ENCODE data around the gene ETFA.

The ETFA gene

GRCh38 chr15:76344893-76345582, 33.8 kb upstream of the ETFA start:
- DNase-seq (ENCODE audit: low read depth): no peak
- no peak overlapping the region for H3K4me3 ChIP-seq (ENCODE audit: low read length)
- TF ChIP-seq, protein P1, sequence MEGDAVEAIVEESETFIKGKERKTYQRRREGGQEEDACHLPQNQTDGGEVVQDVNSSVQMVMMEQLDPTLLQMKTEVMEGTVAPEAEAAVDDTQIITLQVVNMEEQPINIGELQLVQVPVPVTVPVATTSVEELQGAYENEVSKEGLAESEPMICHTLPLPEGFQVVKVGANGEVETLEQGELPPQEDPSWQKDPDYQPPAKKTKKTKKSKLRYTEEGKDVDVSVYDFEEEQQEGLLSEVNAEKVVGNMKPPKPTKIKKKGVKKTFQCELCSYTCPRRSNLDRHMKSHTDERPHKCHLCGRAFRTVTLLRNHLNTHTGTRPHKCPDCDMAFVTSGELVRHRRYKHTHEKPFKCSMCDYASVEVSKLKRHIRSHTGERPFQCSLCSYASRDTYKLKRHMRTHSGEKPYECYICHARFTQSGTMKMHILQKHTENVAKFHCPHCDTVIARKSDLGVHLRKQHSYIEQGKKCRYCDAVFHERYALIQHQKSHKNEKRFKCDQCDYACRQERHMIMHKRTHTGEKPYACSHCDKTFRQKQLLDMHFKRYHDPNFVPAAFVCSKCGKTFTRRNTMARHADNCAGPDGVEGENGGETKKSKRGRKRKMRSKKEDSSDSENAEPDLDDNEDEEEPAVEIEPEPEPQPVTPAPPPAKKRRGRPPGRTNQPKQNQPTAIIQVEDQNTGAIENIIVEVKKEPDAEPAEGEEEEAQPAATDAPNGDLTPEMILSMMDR (conservative IDR thresholded peaks at IDR 0.05; ENCODE audit: low read length): no peak

DNA sequence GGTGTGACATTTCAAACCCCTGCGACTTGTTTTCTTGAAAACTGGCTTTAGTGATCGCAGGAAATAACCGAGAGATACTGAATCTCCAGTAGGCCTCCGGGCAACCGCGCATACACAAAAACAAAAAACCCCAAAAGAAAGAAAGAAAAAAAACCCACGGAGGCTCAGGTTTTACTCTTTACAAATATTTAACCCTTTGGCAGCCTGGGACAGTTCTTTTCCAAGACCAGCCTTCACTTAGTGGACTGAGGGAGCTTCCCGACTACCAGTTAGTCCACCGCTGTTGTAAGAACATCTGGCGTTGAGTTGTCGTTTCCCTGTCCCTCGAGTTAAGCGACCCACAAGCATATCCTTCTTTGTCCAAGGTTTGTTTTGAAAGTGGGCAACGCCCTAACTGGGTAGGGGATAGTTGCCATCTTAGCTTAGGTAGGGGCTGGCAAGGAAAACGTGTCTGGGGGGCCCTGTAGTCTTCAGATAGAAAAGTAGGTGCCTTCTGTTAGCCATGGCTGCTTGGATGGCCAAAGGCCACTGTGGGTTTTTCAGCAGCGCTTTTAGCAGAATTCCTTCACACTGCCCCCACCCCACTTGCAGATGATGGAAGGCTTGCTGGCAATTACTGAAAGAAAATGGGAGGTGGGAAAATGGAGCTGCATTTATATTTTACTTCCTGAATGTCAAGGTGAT, 32.2 kb upstream of the ETFA start:
- no peak for DNase-seq (ENCODE audit: low read depth)
- TF ChIP-seq, protein P1 (conservative IDR thresholded peaks at IDR 0.05; ENCODE audit: low read length): no peak
- H3K4me3 ChIP-seq (ENCODE audit: low read length): no peak overlapping the region

DNA sequence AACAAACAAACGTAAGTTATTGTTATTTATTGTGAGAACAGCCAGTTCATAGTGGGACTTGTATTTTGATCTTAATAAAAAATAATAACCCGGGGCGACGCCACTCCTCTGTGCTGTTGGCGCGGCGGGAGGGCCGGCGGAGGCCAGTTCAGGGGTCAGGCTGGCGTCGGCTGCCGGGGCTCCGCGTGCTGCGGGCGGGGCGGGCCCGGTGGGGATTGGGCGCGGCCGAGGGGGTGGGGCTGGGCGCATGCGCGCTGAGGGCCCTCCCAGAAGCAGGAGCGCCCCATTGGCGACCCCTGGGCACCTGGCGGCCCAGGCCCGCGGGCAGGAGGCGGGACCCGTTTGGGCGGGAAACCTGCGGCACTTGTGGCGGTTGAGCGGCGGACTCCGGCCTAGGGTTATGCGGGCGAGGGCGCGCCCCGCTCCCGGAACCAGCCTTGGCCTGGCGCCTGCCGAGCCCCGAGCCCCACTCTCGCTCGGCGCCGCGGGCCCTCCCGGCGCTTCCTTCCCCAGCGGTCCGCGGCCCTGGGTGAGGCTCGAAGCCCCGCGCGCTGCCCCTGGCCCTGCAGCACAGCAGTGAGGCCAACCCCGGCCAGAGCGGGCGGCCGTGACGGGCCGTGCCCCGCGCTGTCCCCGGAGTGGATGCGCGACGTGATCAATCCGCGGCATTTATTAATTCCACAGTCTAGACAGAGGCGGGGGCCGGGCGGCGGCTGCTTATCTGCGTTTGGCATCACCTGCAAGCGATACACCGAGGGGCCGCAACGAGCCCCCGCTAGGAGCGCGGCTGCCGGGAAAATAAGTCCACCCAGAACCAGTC, 31.3 kb upstream of the ETFA start:
- no peak overlapping the region for H3K4me3 ChIP-seq (ENCODE audit: low read length)
- no peak for DNase-seq (ENCODE audit: low read depth)
- TF ChIP-seq, protein P1 (conservative IDR thresholded peaks at IDR 0.05; ENCODE audit: low read length): no peak

- no peak for DNase-seq (ENCODE audit: low read depth)
- TF ChIP-seq, protein P1 (conservative IDR thresholded peaks at IDR 0.05; ENCODE audit: low read length): no peak
- no peak overlapping the region for H3K4me3 ChIP-seq (ENCODE audit: low read length)
Observed at GRCh38 chr15:76342058-76342381, 30.8 kb upstream of the ETFA start.

- TF ChIP-seq, protein P1 (conservative IDR thresholded peaks at IDR 0.05; ENCODE audit: low read length): no peak
- no peak overlapping the region for H3K4me3 ChIP-seq (ENCODE audit: low read length)
- DNase-seq (ENCODE audit: low read depth): no peak
Observed at GRCh38 chr15:76341366-76342057, 30.2 kb upstream of the ETFA start.

DNA sequence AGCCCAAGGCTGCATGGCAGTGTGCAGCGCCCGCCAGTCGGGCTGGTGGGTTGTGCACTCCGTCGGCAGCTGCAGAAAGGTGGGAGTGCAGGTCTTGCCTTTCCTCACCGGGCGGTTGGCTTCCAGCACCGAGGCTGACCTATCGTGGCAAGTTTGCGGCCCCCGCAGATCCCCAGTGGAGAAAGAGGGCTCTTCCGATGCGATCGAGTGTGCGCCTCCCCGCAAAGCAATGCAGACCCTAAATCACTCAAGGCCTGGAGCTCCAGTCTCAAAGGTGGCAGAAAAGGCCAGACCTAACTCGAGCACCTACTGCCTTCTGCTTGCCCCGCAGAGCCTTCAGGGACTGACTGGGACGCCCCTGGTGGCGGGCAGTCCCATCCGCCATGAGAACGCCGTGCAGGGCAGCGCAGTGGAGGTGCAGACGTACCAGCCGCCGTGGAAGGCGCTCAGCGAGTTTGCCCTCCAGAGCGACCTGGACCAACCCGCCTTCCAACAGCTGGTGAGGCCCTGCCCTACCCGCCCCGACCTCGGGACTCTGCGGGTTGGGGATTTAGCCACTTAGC, 29.6 kb upstream of the ETFA start:
- no peak for DNase-seq (ENCODE audit: low read depth)
- H3K4me3 ChIP-seq (ENCODE audit: low read length): peak overlapping the region; percentile 57; the same call in 1 of the 2 replicates
- TF ChIP-seq, protein P1 (conservative IDR thresholded peaks at IDR 0.05; ENCODE audit: low read length): peak; percentile 30; the same call in 1 of the 2 replicates
